Neural progenitor cell (in vitro differentiated cells): ENCODE measurements around the gene CDK9. TPM values are rescaled to one million over a fixed set of nuclear protein-coding genes. Genes with fewer than 3 reads are reported as not detected.
"Not testable (repeated sequence)": the region's sequence is repeated elsewhere in the genome, so short reads cannot be mapped to it uniquely, and the experiment has no call there.

ENCODE experiments used
- DNase-seq: peaks from one replicate; pipeline ENCODE4 v3.0.0-alpha.2; 2016; ENCODE audit warnings: low spot score
- H2AFZ ChIP-seq: fragments of 200-600 bp; sonication (generic); replicated peaks from 2 replicates; pipeline ENCODE4 v1.6.1; 2016; ENCODE audit warnings: antibody characterized with exemption
- H3F3A ChIP-seq: fragments of 200-600 bp; sonication (generic); 2 replicates; pipeline ENCODE4 v1.6.1; 2016; ENCODE audit warnings: antibody characterized with exemption, low read depth
- H3K27ac ChIP-seq: fragments of 200-600 bp; sonication (generic); 2 replicates; pipeline ENCODE4 v1.5.1; 2016; ENCODE audit warnings: mild to moderate bottlenecking
- H3K27me3 ChIP-seq: fragments of 200-600 bp; sonication (generic); 2 replicates; pipeline ENCODE4 v1.6.1; 2016; ENCODE audit warnings: mild to moderate bottlenecking, moderate library complexity
- H3K36me3 ChIP-seq: fragments of 200-600 bp; sonication (generic); 2 replicates; pipeline ENCODE4 v1.5.1; 2016
- H3K4me1 ChIP-seq: fragments of 200-600 bp; sonication (generic); 2 replicates; pipeline ENCODE4 v1.6.1; 2016; ENCODE audit warnings: mixed run types
- H3K4me2 ChIP-seq: fragments of 200-600 bp; sonication (generic); 2 replicates; pipeline ENCODE4 v1.6.1; 2016
- H3K4me3 ChIP-seq: fragments of 200-600 bp; sonication (generic); 2 replicates; pipeline ENCODE4 v1.5.1; 2016
- H3K79me2 ChIP-seq: fragments of 200-600 bp; sonication (generic); 2 replicates; pipeline ENCODE4 v1.6.1; 2016; ENCODE audit warnings: low read depth
- H3K9ac ChIP-seq: fragments of 200-600 bp; sonication (generic); 2 replicates; pipeline ENCODE4 v1.6.1; 2016
- H3K9me3 ChIP-seq: fragments of 200-600 bp; sonication (generic); 2 replicates; pipeline ENCODE4 v1.5.1; 2016; ENCODE audit warnings: low read depth
- H4K20me1 ChIP-seq: fragments of 200-600 bp; sonication (generic); 2 replicates; pipeline ENCODE4 v1.6.1; 2016; ENCODE audit warnings: low read depth
- H3K27ac Mint-ChIP-seq: 3 replicates; pipeline ENCODE4 v1.8.0; 2021; ENCODE audit warnings: mixed read lengths
- H3K27me3 Mint-ChIP-seq: 2 replicates; pipeline ENCODE4 v1.8.0; 2022; ENCODE audit warnings: low read depth, mild to moderate bottlenecking, inconsistent platforms, moderate library complexity, mixed read lengths; ENCODE audit not compliant: insufficient read depth
- H3K36me3 Mint-ChIP-seq: 3 replicates; pipeline ENCODE4 v1.8.0; 2021; ENCODE audit warnings: mixed read lengths
- H3K4me1 Mint-ChIP-seq: 3 replicates; pipeline ENCODE4 v1.8.0; 2021; ENCODE audit warnings: mixed read lengths
- H3K4me3 Mint-ChIP-seq: 3 replicates; pipeline ENCODE4 v1.8.0; 2021; ENCODE audit warnings: mild to moderate bottlenecking, moderate library complexity, mixed read lengths
- H3K9me3 Mint-ChIP-seq: 3 replicates; pipeline ENCODE4 v1.8.0; 2020; ENCODE audit warnings: mixed read lengths
- EZH2 ChIP-seq: fragments of 200-600 bp; sonication (generic); IDR thresholded peaks from 2 replicates; pipeline ENCODE4 v1.6.1; 2017; ENCODE audit warnings: antibody characterized with exemption, mild to moderate bottlenecking, moderate library complexity
- EZH2phosphoT487 ChIP-seq: fragments of 200-600 bp; sonication (generic); IDR thresholded peaks from 2 replicates; pipeline ENCODE4 v1.6.1; 2017; ENCODE audit warnings: antibody characterized with exemption
- total RNA-seq: library from RNA; depleted of rRNA; stranded (reverse); fragments of >200 nt; gene quantifications from 2 replicates; pipeline ENCODE4 v1.2.3, GENCODE V29; 2015; ENCODE audit warnings: low replicate concordance
- TF ChIP-seq, protein P1 (sequence below): fragments of 200-600 bp; sonication (generic); IDR thresholded peaks from 2 replicates; pipeline ENCODE4 v1.5.1; 2017; ENCODE audit warnings: antibody characterized with exemption, mild to moderate bottlenecking

The CDK9 gene
- total RNA-seq, 1 donor from 2014 or later = 22.5 TPM

DNA sequence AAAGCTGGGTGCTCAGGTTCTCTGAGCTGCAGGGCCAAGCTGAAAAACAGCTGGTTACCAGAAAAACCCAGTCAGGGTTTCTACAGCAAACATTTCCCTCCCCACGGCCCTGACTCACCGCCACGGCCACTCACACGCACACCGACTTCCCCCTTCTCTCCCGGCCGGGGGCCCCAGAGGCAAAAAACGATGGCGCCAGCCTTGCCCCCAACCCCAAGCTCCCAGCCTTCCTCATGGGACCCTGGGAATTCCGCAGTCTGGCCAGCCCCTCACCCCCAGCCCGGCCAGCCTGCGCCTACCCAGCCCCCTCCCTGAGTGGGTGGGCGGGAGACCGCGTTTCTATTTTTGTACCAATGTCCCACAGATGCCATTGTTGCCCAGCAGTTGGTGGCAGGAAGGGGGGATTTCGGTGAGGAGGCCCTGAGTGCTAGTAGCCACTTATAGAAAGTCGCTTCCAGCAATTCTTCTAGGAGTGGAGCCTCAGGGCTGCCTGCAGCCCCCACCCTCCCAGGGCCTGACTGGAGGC is 50.2 kb downstream of the CDK9 start:
- H3K4me3 Mint-ChIP-seq = no peak overlapping the region
- H3K27me3 Mint-ChIP-seq = peaks cover 9% of the 10 kb centered on the region
- no peaks in the 10 kb centered on the region for H3K27me3 ChIP-seq
- no peak overlapping the region for H3K27ac ChIP-seq
- DNase-seq = no peak
- no peaks in the 10 kb centered on the region for H4K20me1 ChIP-seq
- H3K4me2 ChIP-seq = peak overlapping the region; percentile 20
- no peaks in the 10 kb centered on the region for H3K9me3 ChIP-seq
- H3K36me3 ChIP-seq = no peaks in the 10 kb centered on the region
- H3K27ac Mint-ChIP-seq = no peak overlapping the region
- TF ChIP-seq, protein P1, sequence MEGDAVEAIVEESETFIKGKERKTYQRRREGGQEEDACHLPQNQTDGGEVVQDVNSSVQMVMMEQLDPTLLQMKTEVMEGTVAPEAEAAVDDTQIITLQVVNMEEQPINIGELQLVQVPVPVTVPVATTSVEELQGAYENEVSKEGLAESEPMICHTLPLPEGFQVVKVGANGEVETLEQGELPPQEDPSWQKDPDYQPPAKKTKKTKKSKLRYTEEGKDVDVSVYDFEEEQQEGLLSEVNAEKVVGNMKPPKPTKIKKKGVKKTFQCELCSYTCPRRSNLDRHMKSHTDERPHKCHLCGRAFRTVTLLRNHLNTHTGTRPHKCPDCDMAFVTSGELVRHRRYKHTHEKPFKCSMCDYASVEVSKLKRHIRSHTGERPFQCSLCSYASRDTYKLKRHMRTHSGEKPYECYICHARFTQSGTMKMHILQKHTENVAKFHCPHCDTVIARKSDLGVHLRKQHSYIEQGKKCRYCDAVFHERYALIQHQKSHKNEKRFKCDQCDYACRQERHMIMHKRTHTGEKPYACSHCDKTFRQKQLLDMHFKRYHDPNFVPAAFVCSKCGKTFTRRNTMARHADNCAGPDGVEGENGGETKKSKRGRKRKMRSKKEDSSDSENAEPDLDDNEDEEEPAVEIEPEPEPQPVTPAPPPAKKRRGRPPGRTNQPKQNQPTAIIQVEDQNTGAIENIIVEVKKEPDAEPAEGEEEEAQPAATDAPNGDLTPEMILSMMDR = no peak
- TF ChIP-seq EZH2phosphoT487 (no peak), EZH2 (no peak)
- H3F3A ChIP-seq = no peaks in the 10 kb centered on the region
- no peaks in the 10 kb centered on the region for H3K79me2 ChIP-seq
- H2AFZ ChIP-seq = no peak overlapping the region
- peaks cover 8% of the 10 kb centered on the region for H3K4me1 ChIP-seq
- H3K9ac ChIP-seq = no peak overlapping the region
- no peaks in the 10 kb centered on the region for H3K36me3 Mint-ChIP-seq
- no peaks in the 10 kb centered on the region for H3K9me3 Mint-ChIP-seq
- H3K4me1 Mint-ChIP-seq = peaks cover 36% of the 10 kb centered on the region
- no peak overlapping the region for H3K4me3 ChIP-seq

DNA sequence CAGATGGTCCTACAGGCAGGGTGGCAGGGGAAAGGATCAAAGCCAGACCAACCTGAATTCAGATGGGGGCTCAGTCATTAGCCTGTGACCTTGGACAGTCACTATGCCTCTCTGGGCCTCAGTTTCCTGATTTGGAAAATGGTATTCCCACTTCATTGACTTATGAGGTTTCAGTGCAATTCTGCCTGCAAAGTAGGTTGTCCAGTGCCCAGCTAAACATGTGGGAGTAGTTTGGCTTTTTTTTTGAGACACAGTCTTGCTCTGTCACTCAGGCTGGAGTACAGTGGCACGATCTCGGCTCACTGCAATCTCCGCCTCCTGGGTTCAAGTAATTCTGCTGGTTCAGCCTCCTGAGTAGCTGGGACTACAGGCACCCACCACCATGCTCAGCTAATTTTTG is 50.7 kb downstream of the CDK9 start:
- H3K4me1 Mint-ChIP-seq = peaks cover 36% of the 10 kb centered on the region
- H3K27me3 ChIP-seq, H3K36me3 Mint-ChIP-seq, H3K36me3 ChIP-seq, H2AFZ ChIP-seq, H3K9ac ChIP-seq, H3K9me3 ChIP-seq, H3K4me3 ChIP-seq, DNase-seq, H3F3A ChIP-seq, H3K79me2 ChIP-seq, H3K27me3 Mint-ChIP-seq, H3K9me3 Mint-ChIP-seq, H3K4me1 ChIP-seq, H3K27ac ChIP-seq, H3K4me3 Mint-ChIP-seq, H4K20me1 ChIP-seq, H3K27ac Mint-ChIP-seq: not testable (repeated sequence)
- peak overlapping the region; percentile 20 for H3K4me2 ChIP-seq

DNA sequence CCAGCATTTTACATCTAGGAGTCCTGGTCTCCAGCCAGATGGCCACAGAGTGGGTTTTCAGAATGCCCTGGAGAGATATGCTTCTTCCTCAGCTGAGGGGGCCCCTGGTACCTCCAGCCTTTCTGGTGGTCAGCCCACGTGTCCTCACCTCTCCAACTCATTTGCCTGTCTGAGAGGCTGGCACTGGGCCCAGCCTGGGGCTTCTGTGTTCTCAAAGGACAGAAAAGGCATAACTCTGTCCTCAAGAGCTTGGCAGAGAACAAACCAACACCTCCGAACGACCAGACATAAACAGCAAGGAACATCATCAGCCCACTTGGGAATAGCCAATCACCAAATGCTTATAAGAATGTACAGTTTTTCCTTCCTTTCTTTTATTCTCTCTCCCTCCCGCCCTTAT is 51.5 kb downstream of the CDK9 start:
- peaks cover 36% of the 10 kb centered on the region for H3K4me1 Mint-ChIP-seq
- no peak overlapping the region for H3K4me3 ChIP-seq
- no peak overlapping the region for H3K9ac ChIP-seq
- no peaks in the 10 kb centered on the region for H3F3A ChIP-seq
- TF ChIP-seq EZH2phosphoT487 (no peak), EZH2 (no peak)
- TF ChIP-seq, protein P1 = no peak
- peaks cover 6% of the 10 kb centered on the region for H3K27me3 Mint-ChIP-seq
- H3K79me2 ChIP-seq = no peaks in the 10 kb centered on the region
- H4K20me1 ChIP-seq = no peaks in the 10 kb centered on the region
- H3K27ac Mint-ChIP-seq = peak overlapping the region; percentile 93
- H3K9me3 Mint-ChIP-seq = no peaks in the 10 kb centered on the region
- no peaks in the 10 kb centered on the region for H3K27me3 ChIP-seq
- no peaks in the 10 kb centered on the region for H3K36me3 Mint-ChIP-seq
- no peaks in the 10 kb centered on the region for H3K36me3 ChIP-seq
- no peak overlapping the region for H3K4me3 Mint-ChIP-seq
- no peak overlapping the region for H2AFZ ChIP-seq
- peaks cover 8% of the 10 kb centered on the region for H3K4me1 ChIP-seq
- no peaks in the 10 kb centered on the region for H3K9me3 ChIP-seq
- H3K27ac ChIP-seq = no peak overlapping the region
- no peak overlapping the region for H3K4me2 ChIP-seq
- no peak for DNase-seq

DNA sequence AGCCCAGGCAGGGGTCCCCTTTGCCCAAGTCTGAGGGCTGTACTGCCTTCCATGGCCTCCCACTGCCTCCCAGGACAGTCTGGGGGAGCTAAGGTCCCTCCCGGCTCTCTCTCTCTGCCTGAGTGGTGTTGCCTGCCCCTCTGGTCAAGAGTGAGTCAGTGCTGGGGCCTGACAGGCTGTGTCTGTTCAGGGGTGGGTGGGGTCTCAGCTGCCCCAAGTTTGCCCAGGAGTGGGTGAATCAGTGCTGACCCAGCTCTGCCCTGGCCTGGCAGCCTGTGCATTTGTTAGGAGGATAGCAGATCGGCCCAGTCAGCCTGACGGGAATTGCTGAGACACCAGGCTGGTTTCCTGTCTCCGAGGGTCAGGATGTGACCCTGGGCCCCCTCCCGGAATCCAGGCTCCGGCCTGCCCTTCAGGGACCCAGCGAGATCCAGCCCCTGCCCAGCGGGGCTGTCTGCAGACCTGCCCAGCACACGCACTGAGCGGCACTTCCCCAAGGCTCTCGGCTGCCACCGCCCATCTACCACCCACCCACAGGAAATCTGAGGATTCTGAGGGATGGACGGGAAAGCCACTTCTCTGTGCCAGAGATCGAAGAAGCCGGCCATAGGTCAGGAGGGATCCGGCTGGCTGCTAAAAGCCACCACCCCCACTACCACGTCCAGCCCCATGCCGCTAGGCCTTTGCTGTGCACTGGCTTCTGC is 52.7 kb downstream of the CDK9 start:
- Mint-ChIP-seq H3K4me3 (no peak overlapping the region), H3K9me3 (no peaks in the 10 kb centered on the region), H3K27ac (peak overlapping the region; percentile 87), H3K36me3 (no peaks in the 10 kb centered on the region), H3K27me3 (peaks cover 6% of the 10 kb centered on the region), H3K4me1 (peaks cover 36% of the 10 kb centered on the region)
- Histone ChIP-seq H3K4me2 (no peak overlapping the region), H3K9me3 (no peaks in the 10 kb centered on the region), H2AFZ (peak overlapping the region; percentile 40), H3K27ac (no peak overlapping the region), H3K36me3 (no peaks in the 10 kb centered on the region), H3K27me3 (no peaks in the 10 kb centered on the region), H3K9ac (no peak overlapping the region), H3K79me2 (no peaks in the 10 kb centered on the region), H3K4me1 (peaks cover 8% of the 10 kb centered on the region), H3F3A (no peaks in the 10 kb centered on the region), H4K20me1 (no peaks in the 10 kb centered on the region), H3K4me3 (no peak overlapping the region)
- TF ChIP-seq EZH2phosphoT487 = no peak
- TF ChIP-seq, protein P1 = no peak
- no peak for TF ChIP-seq EZH2
- DNase-seq = no peak
